Gastroesophageal sphincter (tissue), 3 donors: ENCODE measurements around the gene ACP4.

Experiments used
- CTCF ChIP-seq, 4 experiments: fragments of 200-600 bp in 2 of 4; fragments of 450-650 bp in 2 of 4; sonication (generic) in 1 of 4; IDR thresholded peaks; one replicate each; pipeline ENCODE4 v1.5.1; 2017 to 2019; ENCODE audit warnings: antibody characterized with exemption in 4 of 4, mild to moderate bottlenecking in 2 of 4, moderate library complexity in 2 of 4
- EP300 ChIP-seq: sonication (generic); formaldehyde crosslinking; IDR thresholded peaks from one replicate; pipeline ENCODE4 v1.6.1; 2017; ENCODE audit warnings: antibody characterized with exemption, mild to moderate bottlenecking
- POLR2AphosphoS5 ChIP-seq: sonication (generic); formaldehyde crosslinking; IDR thresholded peaks from one replicate; pipeline ENCODE4 v1.6.1; 2017; ENCODE audit warnings: antibody characterized with exemption

DNA sequence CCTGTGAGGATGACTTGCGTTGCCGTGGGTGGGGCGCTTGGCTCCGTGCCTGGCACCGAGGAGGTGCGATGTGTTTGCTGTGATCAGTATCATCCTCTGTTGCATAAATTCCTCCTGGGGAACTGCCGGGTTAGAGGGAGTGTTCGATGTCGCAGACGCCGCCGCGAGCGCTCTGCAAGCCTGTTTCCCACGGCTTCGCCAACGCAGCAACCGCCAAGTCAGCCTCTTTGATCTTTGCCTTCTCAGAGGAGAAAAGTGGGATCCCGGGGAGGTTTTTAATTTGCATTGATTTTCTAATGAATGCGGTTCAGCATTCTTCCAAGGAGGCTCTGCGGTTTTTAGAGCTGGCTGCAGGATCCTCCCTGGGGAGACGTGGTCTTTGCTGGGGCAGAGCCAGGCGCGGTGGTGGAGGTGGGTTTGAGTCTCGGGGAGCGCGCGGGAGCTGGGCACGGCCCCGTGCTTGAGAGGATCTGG lies 12.3 kb upstream of the ACP4 start:
- no peak for TF ChIP-seq CTCF (IDR thresholded peaks at IDR 0.05)
- no peak for TF ChIP-seq EP300
- TF ChIP-seq POLR2AphosphoS5, result no peak
